IMR-90 (cell line): ENCODE measurements around the gene SAMSN1. TPM values are rescaled to one million over a fixed set of nuclear protein-coding genes. Genes with fewer than 3 reads are reported as not detected.

Experiments
- ATAC-seq: fragments of 200-7000 bp; cut with Tn5 transposase; 2 replicates; pipeline ENCODE4 v1.9.1; 2020; ENCODE audit warnings: low read depth, mild to moderate bottlenecking, moderate library complexity
- BruUV-seq: library from RNA; stranded (reverse); fragments of 400-500 nt; replicated peaks from 2 replicates; lab custom pipeline; 2021; lab: Mats Ljungman, UMichigan
- CTCF ChIA-PET: fragments of 300-600 bp; formaldehyde crosslinking; extraction: SDS; loops from one replicate; lab custom pipeline; 2021; ENCODE audit warnings: antibody characterized with exemption; lab: Yijun Ruan, JAX
- POLR2A ChIA-PET: fragments of 300-600 bp; sonication (Branson Sonifier 250); formaldehyde crosslinking; loops from one replicate; lab custom pipeline; 2022; ENCODE audit warnings: antibody characterized with exemption; ENCODE audit not compliant: unreplicated experiment; lab: Charles Lee
- DNase-seq: peaks from one replicate; pipeline ENCODE4 v3.0.0; 2013
- H2AFZ ChIP-seq: replicated peaks from 2 replicates; pipeline ENCODE3; 2013; ENCODE audit warnings: low read length, mild to moderate bottlenecking; ENCODE audit not compliant: poor library complexity
- H2AK5ac ChIP-seq: 2 replicates; pipeline ENCODE4 v1.6.1; 2013; ENCODE audit warnings: low read depth, low read length, inconsistent platforms
- H2AK9ac ChIP-seq: replicated peaks from 2 replicates; pipeline ENCODE3; 2013; ENCODE audit warnings: mild to moderate bottlenecking, low read depth, low read length, moderate library complexity; ENCODE audit not compliant: poor library complexity
- H2BK120ac ChIP-seq: 2 replicates; pipeline ENCODE4 v1.6.1; 2013; ENCODE audit warnings: low read depth, low read length, inconsistent platforms
- H2BK15ac ChIP-seq: 3 replicates; pipeline ENCODE4 v1.6.1; 2013; ENCODE audit warnings: low read depth, low read length, inconsistent platforms
- H2BK20ac ChIP-seq: 2 replicates; pipeline ENCODE4 v1.6.1; 2013; ENCODE audit warnings: low read depth, mild to moderate bottlenecking, inconsistent platforms, low read length, moderate library complexity
- H2BK5ac ChIP-seq: 2 replicates; pipeline ENCODE4 v1.6.1; 2013; ENCODE audit warnings: mild to moderate bottlenecking, low read depth, low read length, inconsistent platforms; ENCODE audit not compliant: poor library complexity, severe bottlenecking
- H3K14ac ChIP-seq: replicated peaks from 2 replicates; pipeline ENCODE4 v1.6.1; 2013; ENCODE audit warnings: low read depth, low read length, inconsistent platforms
- H3K18ac ChIP-seq: 2 replicates; pipeline ENCODE4 v1.6.1; 2013; ENCODE audit warnings: low read depth, low read length, control low read depth
- H3K23ac ChIP-seq: 2 replicates; pipeline ENCODE4 v1.6.1; 2013; ENCODE audit warnings: low read depth, low read length, inconsistent platforms
- H3K27ac ChIP-seq: 2 replicates; pipeline ENCODE4 v1.5.1; 2013; ENCODE audit warnings: mild to moderate bottlenecking, control low read depth, low read length; ENCODE audit not compliant: insufficient read depth
- H3K27me3 ChIP-seq: 2 replicates; pipeline ENCODE4 v1.6.1; 2013; ENCODE audit warnings: low read length; ENCODE audit not compliant: control insufficient read depth, insufficient read depth
- H3K36me3 ChIP-seq: 2 replicates; pipeline ENCODE4 v1.6.1; 2013; ENCODE audit warnings: low read length, mixed read lengths; ENCODE audit not compliant: control insufficient read depth, insufficient read depth
- H3K4ac ChIP-seq: 2 replicates; pipeline ENCODE4 v1.6.1; 2013; ENCODE audit warnings: low read depth, low read length, inconsistent platforms
- H3K4me1 ChIP-seq: 2 replicates; pipeline ENCODE4 v1.6.1; 2013; ENCODE audit warnings: low read length, mixed read lengths; ENCODE audit not compliant: control insufficient read depth, insufficient read depth
- H3K4me2 ChIP-seq: 2 replicates; pipeline ENCODE4 v1.6.1; 2013; ENCODE audit warnings: low read depth, mild to moderate bottlenecking, control low read depth, low read length, moderate library complexity
- H3K4me3 ChIP-seq: 2 replicates; pipeline ENCODE4 v1.5.1; 2013; ENCODE audit warnings: low read depth, mild to moderate bottlenecking, control low read depth, low read length, moderate library complexity; ENCODE audit not compliant: insufficient read depth
- H3K56ac ChIP-seq: 2 replicates; pipeline ENCODE4 v1.6.1; 2013; ENCODE audit warnings: low read length, inconsistent platforms; ENCODE audit not compliant: insufficient read depth; ENCODE audit errors: extremely low read depth
- H3K79me1 ChIP-seq, 2 experiments: 2 replicates each; pipeline ENCODE4 v1.6.1; 2013; ENCODE audit warnings: low read length in 2 of 2, inconsistent platforms in 1 of 2, low read depth in 1 of 2
- H3K9ac ChIP-seq: 2 replicates; pipeline ENCODE4 v1.6.1; 2013; ENCODE audit warnings: low read depth, low read length, control low read depth
- H3K9me1 ChIP-seq: 2 replicates; pipeline ENCODE4 v1.6.1; 2013; ENCODE audit warnings: low read length, inconsistent platforms; ENCODE audit not compliant: insufficient read depth
- H3K9me3 ChIP-seq: 2 replicates; pipeline ENCODE4 v1.6.1; 2013; ENCODE audit warnings: low read length; ENCODE audit not compliant: control insufficient read depth, insufficient read depth
- H4K20me1 ChIP-seq: 2 replicates; pipeline ENCODE4 v1.6.1; 2013; ENCODE audit warnings: low read length, inconsistent platforms; ENCODE audit not compliant: insufficient read depth
- H4K5ac ChIP-seq: 2 replicates; pipeline ENCODE4 v1.6.1; 2013; ENCODE audit warnings: mild to moderate bottlenecking, low read depth, low read length, control low read depth
- H4K8ac ChIP-seq, 2 experiments: 2 replicates each; pipeline ENCODE4 v1.6.1; 2013; ENCODE audit warnings: low read depth in 2 of 2, low read length in 2 of 2, control low read depth in 1 of 2, inconsistent platforms in 1 of 2
- H4K91ac ChIP-seq: 2 replicates; pipeline ENCODE4 v1.6.1; 2013; ENCODE audit warnings: low read depth, low read length, inconsistent platforms; ENCODE audit not compliant: insufficient read depth
- FOS ChIP-seq: fragments of 150-350 bp; IDR thresholded peaks from 2 replicates; pipeline ENCODE4 v1.6.1; 2016; ENCODE audit warnings: low read depth, low read length
- MAFK ChIP-seq: IDR thresholded peaks from 2 replicates; pipeline ENCODE4 v1.6.1; 2012; ENCODE audit warnings: low read depth, low read length, improper control_type of control experiment
- RFX5 ChIP-seq: IDR thresholded peaks from 2 replicates; pipeline ENCODE4 v1.8.0; 2012; ENCODE audit warnings: low read depth, mild to moderate bottlenecking, low read length, moderate library complexity
- WGBS, 2 experiments: methylation state at CpG; one replicate each; pipeline versions ENCODE4 v1.1.5 to v1.1.7; 2013; ENCODE audit warnings: missing lambda C conversion rate in 2 of 2; ENCODE audit not compliant: insufficient read length in 1 of 2; ENCODE audit errors: extremely low coverage in 2 of 2; 5-methylcytosine and 5-hydroxymethylcytosine counted together
- dilution Hi-C: fragments of 300-500 bp; cut with HindIII; formaldehyde crosslinking; loops from one replicate; pipeline ENCODE4 v1.14.3; 2018; ENCODE audit warnings: low sequenced_read_pairs; ENCODE audit not compliant: unreplicated experiment
- in situ Hi-C: fragments of 300-500 bp; cut with MboI; formaldehyde crosslinking; loops from 3 replicates; pipeline ENCODE4 v1.14.3; 2019; ENCODE audit warnings: low sequenced_read_pairs, inconsistent platforms, mixed read lengths
- intact Hi-C: fragments of 100-400 bp; cut with micrococcal nuclease; formaldehyde crosslinking; loops from 2 replicates; pipeline ENCODE4 v1.10.0; 2022
- polyA plus RNA-seq, 3 experiments: library from polyadenylated mRNA; depleted of rRNA; stranded (reverse); fragments of >200 nt; gene quantifications; 2 replicates each; pipeline ENCODE4 v1.2.3, GENCODE V29; 2012; ENCODE audit warnings: low replicate concordance in 1 of 3
- total RNA-seq: library from RNA; depleted of rRNA; stranded (reverse); fragments of >200 nt; gene quantifications from 2 replicates; pipeline ENCODE4 v1.2.3, GENCODE V29; 2012

Gene SAMSN1
- total and polyA plus RNA-seq, 2 of the 4 experiments (the other 2 are of a cell fraction) = not detected

DNA sequence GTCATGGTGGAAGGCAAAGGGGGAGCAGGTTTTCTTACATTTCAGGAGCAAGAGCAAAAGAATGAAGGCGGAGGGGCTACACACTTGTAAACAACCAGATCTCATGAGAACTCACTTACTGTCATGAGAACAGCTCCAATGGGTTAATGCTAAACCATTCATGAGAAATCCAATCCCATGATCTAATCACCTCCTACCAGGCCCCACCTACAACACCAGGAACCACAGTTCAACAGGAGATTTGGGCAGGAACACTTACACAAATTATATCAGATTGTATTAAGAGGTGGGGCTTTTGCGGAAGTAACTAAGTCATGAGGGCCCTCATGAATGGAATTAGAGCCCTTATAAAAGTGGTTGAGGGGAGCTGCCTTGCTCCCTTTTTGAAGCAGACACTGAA, 48.9 kb upstream of the SAMSN1 start:
- CTCF ChIA-PET = no interaction called here
- 100% methylated on average over 1 of the region's 2 CpGs; no CpG with 5 or more reads in 1 of the 2 experiments for WGBS, 2 experiments
- dilution Hi-C loops = no loop called here

More for the DNA sequence above, 48.9 kb upstream of the SAMSN1 start:
- ATAC-seq (no peak), DNase-seq (no peak)
- H2BK120ac ChIP-seq = no peak overlapping the region
- H3K27ac ChIP-seq = no peak overlapping the region
- H3K14ac ChIP-seq = no peak overlapping the region
- no peaks in the 10 kb centered on the region for H3K36me3 ChIP-seq
- H2AK5ac ChIP-seq = no peak overlapping the region
- H3K9me1 ChIP-seq = no peaks in the 10 kb centered on the region
- no peak overlapping the region for H2AK9ac ChIP-seq
- no peak overlapping the region for H3K4me3 ChIP-seq
- in situ Hi-C loops (no loop called here), intact Hi-C loops (no loop called here)
- POLR2A ChIA-PET = no interaction called here
- H3K4me2 ChIP-seq = no peak overlapping the region
- no TSS peak for BruUV-seq
- no peak overlapping the region for H3K23ac ChIP-seq
- no peak overlapping the region for H4K5ac ChIP-seq
- no peak overlapping the region for H3K56ac ChIP-seq
- no peaks in the 10 kb centered on the region for H3K27me3 ChIP-seq
- H4K91ac ChIP-seq = no peak overlapping the region
- no peaks in the 10 kb centered on the region for H3K4me1 ChIP-seq
- no peak overlapping the region for H3K9ac ChIP-seq
- no peaks in the 10 kb centered on the region for H3K79me1 ChIP-seq
- no peak overlapping the region for H2BK15ac ChIP-seq
- no peaks in the 10 kb centered on the region for H4K20me1 ChIP-seq
- no peak overlapping the region for H3K18ac ChIP-seq
- no peak overlapping the region for H2BK20ac ChIP-seq
- no peak overlapping the region for H2BK5ac ChIP-seq
- no peak for TF ChIP-seq MAFK
- TF ChIP-seq RFX5 = no peak
- no peak for TF ChIP-seq FOS
- no peak overlapping the region for H4K8ac ChIP-seq
- no peak overlapping the region for H2AFZ ChIP-seq
- peaks cover 2% of the 10 kb centered on the region; the same call in 1 of the 2 replicates for H3K9me3 ChIP-seq
- no peak overlapping the region for H3K4ac ChIP-seq
